DMS79 (cell line): Measurements from ENCODE around the gene CDKN2B-AS1.

Source experiments
- DNase-seq: peaks from one replicate; lab custom pipeline; 2025; lab: John Stamatoyannopoulos, UW

The CDKN2B-AS1 gene

DNA sequence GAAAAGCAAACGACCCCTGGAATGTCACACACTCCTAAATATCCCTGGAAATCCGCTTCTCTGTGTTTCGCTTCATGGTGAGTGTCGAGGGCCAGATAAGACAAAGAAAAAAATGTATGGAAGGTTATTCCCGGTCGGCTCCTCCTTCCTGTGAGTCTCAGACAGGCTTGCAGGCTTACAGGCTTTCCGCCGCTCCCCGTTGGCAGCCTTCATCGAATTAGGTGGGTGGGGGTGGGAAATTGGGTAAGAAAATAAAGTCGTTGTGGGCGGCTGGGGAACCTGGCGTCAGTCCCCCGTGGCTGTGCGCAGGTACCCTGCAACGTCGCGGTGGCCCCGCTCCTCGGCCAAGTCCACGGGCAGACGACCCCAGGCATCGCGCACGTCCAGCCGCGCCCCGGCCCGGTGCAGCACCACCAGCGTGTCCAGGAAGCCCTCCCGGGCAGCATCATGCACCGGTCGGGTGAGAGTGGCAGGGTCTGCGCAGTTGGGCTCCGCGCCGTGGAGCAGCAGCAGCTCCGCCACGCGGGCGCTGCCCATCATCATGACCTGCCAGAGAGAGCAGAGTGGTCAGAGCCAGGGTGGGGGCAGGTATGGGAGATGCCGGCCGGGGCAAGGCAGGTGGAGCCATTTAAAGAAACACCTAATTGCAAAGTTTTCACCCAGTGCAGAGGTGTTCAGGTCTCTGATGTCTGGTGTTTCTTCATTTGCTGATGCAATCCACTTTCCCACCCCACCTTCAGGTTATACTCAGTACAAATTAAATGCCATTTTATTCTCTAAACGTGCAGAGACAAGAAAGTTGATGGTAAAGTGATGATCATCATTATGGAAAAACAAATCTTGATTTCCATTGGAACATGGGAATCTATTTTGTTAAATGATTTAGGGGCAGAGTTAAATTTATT lies 11.4 kb downstream of the CDKN2B-AS1 start:
- DNase-seq: no peak

DNA sequence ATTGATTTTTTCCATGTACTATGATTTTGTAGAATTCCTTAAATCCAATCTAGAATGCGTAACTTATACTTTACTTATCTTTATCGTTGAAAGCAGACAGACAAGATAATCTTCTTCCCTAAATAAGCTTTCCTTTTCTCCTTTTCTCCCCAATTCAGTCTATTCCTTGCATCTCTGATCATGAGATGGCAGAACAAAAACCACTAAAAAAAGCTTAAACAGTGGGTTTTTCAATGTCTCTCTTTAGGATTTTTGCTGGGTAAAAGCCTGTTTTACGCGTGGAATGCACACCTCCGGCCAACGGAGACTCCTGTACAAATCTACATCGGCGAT lies 13.8 kb downstream of the CDKN2B-AS1 start:
- no peak for DNase-seq

DNA sequence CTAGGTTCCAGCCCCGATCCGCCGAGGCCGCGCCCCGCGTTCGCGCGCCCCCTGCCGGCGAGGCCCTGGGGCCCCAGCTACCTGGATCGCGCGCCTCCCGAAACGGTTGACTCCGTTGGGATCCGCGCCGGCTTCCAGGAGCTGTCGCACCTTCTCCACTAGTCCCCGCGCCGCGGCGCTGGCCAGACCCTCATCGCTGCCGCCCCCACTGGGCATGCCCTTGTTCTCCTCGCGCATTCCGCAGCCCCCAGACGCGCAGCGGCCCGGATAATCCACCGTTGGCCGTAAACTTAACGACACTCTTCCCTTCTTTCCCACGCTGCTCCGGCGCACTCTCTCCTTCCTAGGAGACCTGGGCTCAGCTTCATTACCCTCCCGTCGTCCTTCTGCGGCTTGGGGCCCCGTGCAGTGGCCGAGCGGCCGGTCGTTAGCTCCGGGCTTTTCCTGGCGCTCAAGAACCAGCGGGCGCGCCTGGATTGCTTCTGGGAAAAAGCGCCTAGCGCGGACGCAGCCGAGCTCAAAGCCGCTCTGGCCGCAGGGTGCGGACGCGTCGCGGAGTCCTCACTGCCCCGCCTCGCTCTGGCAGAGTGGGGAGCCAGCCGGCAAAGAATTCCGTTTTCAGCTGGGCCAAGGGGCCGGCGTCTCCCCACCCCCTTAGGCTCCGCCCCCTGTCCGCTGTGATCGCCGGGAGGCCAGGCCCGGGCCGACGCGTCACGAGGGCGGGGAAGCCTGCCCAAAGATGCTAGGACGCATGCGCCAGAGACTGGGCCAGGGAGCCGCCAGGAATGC lies 14.3 kb downstream of the CDKN2B-AS1 start, which contains the start of gene CDKN2B:
TSS of gene CDKN2B (minus strand) at position 589 of the 789 bp plus-strand sequence. CDS start at position 237, 352 bp downstream.
- peak; percentile 61 for DNase-seq

DNA sequence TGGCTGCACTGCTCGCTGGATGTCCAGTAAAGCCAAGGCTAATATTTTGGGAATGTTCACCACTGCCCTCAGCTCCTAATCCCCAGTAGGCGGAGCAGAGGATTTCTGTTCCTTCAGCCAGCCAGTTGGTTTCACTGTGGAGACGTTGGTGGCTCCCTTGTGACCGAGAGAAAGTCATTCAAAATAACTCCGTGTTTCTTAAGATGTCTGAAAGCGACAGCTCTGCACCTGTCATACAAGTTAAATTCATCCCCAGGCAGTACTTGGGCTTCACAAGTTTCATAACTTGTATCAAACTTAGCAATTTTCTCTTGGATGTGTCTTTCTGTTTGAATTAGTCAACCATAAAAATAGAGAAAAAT lies 14.9 kb downstream of the CDKN2B-AS1 start:
- no peak for DNase-seq

DNA sequence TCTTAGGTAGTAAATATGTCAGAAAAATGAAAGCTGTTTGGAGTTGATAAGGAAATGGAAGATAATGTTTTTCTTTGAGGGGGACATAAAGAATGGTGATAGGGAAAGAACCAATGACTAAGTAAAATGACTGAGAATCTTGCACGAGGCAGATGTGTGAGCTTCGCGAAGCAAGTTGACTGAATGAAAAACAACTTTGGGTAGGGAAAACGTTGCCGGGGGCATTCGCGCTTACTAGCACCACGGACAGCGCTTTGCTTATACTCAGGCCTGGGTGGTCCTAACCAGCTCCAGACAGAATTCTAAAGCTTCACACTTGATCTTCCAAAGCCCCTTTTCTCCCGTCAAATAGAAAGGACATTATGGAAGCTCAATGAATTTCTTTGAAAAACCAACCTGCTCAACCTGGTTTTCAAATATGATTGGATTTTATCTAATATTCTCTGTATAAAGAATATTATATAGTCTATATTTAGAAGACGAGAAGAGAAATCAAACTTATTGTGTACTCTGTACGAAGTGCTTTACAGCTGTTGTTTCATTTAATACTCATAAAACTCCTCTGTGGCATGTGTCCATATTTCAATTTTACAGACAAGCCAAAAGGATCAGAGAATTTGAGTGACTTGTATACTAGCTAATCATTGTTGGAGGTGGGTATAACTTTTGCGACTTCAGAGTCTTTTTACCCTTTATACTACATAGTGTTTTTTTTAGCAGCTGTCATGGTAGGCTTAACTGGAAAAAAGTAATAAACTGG lies 16.5 kb downstream of the CDKN2B-AS1 start:
- no peak for DNase-seq

DNA sequence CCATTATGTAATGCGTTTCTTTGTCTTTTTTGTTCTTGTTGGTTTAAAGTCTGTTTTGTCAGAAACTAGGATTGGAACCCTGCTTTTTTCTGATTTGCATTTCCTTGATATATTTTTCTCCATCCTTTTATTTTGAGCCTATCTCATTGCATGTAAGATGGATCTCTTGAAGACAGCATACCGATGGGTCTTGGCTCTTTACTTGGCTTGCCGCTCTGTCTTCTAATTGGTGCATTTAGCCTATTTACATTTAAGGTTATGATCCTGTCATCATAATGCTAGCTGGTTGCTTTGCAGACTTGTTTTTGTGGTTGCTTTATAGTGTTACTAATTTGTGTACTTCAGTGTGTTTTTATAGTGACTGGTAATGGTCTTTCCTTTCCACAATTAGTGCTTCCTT lies 27.8 kb downstream of the CDKN2B-AS1 start:
- DNase-seq: no peak

DNA sequence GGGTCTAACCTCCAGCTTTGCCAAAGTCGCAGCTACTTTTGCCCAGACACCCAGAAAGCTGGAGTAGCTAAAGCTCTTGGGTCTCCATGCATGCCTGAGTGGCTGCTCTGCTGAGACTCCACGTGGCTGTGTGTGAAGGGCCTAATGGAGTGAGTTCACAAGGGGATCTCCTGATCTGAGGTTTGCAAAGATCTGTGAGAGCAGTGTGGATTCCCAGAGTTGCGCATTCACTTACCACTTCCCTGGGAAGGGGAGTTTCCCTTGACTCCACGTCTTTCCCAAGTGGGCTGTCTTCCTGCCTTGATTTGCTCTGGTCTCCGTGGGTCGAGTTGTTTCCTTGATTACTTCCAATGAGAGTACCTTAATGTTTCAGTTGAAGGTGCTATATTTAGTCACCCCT lies 32.1 kb downstream of the CDKN2B-AS1 start:
- no peak for DNase-seq

DNA sequence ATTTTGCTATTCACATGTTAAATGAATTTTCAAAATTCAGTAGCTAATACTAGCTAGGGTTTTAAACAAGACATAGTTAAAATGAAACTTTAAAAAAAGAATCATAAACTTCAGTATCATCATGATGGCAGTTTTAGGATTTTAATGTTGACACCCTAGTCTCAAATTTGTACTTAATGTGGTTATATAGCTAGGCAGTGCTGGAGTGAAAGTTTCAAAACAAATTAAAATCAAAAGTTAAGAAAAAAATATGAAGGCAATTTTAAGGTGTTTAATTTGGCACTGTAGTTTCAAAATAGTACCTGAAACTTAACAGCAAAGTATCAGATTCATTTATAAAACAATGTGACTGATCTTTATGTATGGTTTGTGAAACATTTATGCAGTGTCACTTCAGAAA lies 33.8 kb downstream of the CDKN2B-AS1 start:
- DNase-seq: no peak

DNA sequence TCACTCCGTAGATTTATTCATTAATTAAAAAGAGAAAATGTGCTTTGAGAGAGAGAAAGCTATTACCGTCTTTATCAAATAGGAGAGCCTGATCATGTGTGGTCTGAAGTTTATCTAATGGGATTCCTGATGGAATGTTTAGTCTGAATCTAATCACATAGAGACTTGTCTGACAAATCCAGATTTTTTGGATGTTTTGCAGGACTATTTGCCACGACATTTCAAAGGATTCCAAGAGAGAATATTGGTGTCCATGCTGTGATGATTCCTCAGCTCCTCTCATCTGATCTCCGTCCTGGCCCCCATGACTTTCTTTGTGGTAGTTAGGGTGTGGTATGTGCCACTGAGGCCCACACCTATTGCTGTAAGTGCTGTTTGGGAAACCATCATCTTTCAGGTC lies 34.6 kb downstream of the CDKN2B-AS1 start:
- DNase-seq: no peak

DNA sequence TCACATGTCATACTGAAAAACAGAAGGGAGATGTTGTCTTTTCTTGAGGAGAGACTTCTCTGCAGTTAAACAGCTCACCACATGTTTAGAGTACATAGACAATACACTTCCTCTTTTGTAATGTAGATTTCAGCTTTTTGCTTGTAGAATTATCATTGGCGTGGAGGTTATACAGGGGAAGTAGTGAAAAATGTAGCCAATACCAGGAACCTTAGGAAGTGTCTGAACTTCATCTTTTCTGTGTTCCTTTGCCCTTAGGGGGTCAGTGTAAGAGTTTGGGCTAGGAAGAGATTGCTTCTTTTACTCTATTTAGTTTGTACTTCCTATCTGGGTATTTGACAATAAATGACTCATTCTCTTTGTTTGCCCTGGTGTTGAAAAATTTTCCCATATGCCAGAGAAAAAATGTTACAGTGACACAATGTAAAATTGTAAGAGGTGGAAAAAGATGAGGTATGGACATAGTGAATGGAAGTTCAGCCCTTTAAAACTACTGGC lies 35.6 kb downstream of the CDKN2B-AS1 start:
- no peak for DNase-seq

DNA sequence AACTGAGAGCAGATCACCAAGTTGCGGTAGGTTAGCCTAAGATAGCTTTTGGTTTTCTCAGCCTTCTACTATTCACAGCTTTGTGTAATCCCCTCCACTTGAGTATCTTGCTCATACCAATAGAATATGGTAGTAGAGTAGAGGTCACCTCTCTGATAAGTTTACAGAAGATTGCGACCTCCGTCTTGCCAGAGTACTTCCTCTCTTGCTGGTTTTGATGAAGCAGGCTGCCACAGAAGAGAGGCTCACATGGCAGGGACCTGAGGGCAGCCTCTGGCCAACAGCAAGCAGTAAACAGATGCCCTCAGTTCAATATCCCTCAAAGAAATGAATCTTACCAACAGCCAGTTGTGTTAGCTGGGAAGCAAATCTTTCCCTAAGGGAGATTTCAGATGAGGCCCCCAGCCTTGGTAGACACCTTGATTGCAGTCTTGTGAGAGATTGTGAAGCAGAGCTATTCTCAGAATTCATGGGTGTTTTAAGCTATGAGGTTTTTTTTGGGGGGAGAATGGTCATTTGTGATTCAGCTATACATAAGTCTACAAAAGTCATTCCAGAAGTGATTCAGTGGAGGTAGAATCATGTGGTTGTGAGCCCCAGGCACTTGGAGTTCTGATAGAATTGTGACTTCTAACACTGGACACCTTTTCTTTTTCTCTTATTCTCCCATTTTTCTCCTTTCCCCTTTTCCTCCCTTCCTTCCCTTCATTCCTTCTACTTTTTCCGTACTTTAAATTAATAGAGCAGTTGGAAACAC lies 37.2 kb downstream of the CDKN2B-AS1 start:
- no peak for DNase-seq

DNA sequence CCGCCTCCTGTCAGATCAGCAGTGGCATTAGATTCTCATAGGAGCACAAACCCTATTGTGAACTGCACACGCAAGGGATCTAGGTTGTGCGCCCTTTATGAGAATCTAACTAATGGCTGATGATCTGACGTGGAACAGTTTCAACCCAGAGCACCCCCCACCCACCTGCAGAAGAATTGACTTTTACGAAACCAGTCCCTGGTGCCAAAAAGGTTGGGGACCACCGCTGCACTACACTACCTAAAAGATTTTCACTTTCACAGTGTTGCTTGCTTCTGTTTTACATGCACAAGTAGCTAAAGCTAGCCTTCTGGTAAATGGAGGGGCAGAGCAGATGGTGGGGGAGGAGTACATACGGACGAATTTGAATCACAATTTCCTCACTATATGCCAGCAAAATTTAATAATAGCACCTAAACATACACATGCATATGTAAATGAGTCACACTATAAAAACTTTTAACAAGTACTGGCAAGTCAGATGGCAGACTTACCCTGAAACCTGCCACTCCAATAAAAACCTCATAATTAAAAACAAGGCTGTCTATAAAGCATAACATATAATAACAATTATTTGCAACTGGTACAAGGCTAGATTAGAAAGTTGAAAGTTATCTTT lies 38.5 kb downstream of the CDKN2B-AS1 start:
- DNase-seq: no peak

DNA sequence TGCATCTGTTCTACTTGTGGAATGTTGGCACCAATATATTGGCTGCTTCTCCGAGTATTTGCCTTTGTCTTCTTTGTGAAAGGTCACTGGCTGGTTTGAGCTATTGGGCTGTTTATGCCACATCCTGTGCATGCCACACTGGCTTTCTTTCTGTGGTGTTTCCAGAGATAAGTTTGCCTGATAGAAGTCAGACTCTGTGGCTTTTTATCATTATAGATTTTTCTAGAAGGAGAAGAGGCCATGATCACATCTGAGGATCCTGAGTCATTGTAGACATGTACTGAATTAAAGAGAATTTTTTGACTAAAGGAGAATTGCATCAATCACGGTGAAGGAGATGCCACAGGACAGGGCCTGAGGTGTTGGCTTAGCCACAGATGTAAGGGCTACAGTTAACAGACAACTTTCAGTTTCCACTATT lies 41.0 kb downstream of the CDKN2B-AS1 start:
- no peak for DNase-seq

DNA sequence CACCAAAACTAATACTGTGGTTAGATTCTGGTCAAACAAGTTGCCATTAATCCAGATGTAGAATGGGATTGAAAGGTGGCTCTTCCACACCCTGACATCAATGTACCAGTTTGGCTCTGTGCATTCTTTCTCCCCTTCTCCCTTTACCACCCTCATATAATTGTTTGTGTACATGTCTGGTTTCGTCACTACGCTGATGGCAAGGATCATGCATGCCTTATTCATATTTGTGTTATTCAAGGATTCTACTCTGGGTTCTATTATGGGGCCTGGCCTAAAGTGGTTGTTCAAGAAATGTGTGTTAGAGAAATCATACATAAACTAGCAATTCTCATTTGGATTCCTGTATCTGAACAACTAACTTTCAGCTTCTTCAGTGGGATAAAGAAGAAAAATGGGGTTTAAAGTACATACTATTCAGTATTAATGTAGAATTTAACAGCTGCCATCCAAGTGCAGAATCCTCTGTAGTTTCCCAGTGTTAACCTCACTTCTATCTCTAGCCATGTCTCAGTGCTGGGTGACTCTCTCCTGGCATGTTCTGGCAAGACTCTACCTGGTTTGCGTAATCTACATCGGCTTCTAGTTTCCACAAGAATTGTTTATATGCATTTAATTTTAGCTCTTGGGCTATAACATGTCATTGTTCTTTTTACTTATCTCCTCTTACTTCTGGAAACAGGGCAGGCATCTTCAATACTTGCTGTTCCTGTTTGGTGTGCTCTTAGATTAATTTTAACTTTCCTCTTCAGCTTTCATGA lies 42.5 kb downstream of the CDKN2B-AS1 start:
- DNase-seq: no peak

DNA sequence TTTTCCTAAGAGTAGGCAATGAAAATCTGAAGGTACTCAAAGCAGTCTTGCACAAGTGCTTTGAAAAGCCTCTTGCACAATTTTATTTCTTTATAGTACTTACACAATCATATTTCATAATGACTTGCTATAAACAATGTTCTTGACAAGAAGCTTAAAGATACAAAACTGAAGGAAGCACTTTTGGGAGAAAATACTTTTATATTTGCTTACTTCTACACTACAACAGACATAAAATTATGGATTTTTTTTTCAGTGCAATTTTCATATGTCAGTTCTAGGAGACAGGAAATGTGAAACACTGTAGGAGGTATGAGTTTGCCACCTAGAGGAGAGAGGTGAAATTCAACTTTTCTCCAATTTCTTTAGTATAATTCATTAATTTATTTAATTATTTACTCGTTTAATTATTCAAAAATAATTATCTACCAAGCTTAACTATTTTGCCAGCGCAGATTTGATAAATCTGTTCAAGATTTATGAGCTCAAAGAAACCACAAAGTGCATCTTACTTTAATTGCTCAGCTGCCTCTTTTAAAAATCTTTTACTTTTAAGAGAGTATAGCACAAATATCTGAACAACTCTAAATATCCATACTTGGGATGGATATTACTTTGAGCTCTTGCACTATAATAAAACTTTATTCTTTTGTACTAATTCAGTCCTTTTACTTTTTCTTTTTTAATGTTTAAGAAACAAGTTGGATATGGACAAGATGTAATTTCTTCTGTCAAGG lies 43.5 kb downstream of the CDKN2B-AS1 start:
- DNase-seq: no peak

DNA sequence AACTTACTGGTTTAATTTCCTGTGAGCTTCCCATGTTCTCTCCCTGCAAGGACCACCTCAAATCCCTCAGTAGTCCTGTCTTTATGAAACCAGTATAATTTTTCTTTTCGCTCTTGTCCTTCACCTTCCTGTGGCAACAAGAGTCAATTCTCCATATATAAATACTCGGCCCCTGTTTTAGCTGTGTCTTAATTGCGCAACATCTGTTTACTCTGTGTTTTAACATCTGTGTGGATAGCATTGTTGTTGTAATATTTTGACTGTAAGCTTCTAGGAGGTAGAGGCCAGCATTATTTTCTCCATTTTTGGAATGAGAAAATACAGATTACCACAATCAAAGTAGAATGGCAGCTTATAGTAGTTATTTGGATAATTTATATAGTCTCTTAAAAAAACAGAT lies 44.7 kb downstream of the CDKN2B-AS1 start:
- no peak for DNase-seq

DNA sequence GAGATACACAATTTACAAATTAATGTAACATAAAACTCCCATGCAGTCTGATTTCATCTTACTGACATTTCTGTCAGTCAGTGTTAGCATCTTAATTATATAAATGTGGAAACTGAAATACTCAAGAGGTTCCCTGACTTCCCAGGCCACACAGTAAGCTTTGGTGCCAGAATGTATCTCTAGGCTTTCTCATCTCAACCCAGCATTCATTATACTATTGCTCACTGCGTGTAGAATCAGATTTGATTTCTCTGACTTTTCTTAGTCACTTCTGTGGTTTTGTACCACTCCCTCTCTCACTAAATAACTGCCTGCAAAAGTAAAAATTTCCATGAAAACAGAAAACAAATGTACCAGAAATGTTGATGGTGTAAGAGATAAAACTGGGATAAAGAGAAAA lies 46.2 kb downstream of the CDKN2B-AS1 start:
- no peak for DNase-seq

DNA sequence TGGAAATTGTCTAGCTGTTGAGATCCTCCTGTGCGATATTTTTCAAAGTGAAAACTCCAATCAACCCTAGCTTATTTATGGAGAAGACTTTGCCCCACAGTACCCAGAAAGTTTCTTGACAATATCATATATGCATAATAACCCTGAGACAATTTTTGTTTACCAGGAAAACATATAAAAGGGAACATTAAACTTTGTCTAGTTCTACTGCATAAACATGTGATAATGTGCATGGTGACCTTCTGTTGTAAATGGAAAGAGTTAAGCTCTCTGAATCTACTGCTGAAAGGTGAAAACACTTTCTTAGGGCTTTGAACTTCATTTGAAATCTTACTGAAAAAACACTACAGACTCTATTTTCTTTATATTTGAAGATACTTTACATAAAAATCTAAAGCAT lies 46.8 kb downstream of the CDKN2B-AS1 start:
- DNase-seq: no peak

DNA sequence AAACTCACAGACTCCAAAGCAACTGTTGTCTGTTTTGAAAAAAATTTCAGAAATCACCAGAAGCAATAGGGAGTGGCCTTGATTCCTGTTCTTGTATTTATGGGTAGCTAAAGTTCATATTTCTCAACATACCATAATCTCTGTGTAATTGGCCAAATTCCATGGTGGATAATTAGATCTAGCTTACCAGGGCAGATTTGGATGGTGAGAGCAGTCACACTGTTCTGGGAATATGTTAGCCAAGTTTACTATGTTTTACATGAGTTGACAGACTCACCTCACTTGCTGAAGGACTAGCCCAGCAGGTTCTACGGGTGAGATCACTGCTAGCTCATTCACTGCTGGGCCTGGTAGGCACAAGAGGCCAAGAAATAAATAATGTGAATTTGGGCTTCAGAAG lies 47.2 kb downstream of the CDKN2B-AS1 start:
- no peak for DNase-seq

DNA sequence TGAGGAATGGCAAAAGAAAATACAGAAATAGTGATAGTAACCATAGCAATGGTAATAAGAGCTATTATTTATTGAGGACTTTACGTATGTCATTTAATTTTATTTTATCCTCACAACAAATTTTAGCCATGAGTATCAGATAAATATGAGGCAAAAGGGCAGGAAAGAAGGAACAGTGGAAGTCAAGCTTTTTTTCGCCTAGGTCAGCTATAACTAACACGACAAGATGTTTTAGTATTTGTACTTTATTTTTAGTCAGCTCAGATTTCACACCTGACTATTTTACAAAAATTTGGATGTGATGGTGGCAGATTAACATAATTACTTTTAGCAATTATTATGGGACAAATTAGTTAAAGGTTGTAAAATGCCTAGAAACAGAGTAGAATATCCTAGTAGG lies 49.3 kb downstream of the CDKN2B-AS1 start:
- no peak for DNase-seq
